Measurements from ENCODE around the gene NFATC3.

DNA sequence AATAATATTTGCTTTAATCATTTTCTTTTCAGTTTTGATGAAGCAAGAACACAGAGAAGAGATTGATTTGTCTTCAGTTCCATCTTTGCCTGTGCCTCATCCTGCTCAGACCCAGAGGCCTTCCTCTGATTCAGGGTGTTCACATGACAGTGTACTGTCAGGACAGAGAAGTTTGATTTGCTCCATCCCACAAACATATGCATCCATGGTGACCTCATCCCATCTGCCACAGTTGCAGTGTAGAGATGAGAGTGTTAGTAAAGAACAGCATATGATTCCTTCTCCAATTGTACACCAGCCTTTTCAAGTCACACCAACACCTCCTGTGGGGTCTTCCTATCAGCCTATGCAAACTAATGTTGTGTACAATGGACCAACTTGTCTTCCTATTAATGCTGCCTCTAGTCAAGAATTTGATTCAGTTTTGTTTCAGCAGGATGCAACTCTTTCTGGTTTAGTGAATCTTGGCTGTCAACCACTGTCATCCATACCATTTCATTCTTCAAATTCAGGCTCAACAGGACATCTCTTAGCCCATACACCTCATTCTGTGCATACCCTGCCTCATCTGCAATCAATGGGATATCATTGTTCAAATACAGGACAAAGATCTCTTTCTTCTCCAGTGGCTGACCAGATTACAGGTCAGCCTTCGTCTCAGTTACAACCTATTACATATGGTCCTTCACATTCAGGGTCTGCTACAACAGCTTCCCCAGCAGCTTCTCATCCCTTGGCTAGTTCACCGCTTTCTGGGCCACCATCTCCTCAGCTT lies 105.8 kb downstream of the NFATC3 start:
- TF ChIP-seq TAF1 (IDR thresholded peaks at IDR 0.05; ENCODE audit: low read depth) (no peak), CREB1 (IDR thresholded peaks at IDR 0.05; ENCODE audit: low read depth) (no peak), NFIC (IDR thresholded peaks at IDR 0.05) (no peak)
- TF ChIP-seq, protein P1, sequence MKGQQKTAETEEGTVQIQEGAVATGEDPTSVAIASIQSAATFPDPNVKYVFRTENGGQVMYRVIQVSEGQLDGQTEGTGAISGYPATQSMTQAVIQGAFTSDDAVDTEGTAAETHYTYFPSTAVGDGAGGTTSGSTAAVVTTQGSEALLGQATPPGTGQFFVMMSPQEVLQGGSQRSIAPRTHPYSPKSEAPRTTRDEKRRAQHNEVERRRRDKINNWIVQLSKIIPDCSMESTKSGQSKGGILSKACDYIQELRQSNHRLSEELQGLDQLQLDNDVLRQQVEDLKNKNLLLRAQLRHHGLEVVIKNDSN (IDR thresholded peaks at IDR 0.05), result no peak
